GM21717 (cell line): Measurements from ENCODE around the gene MFSD11.
"Not testable (repeated sequence)": the region's sequence is repeated elsewhere in the genome, so short reads cannot be mapped to it uniquely, and the experiment has no call there.

Experiments used
- ATAC-seq: cut with Tn5 transposase; IDR thresholded peaks from one replicate; pipeline ENCODE4 v1.9.1; 2021; ENCODE audit warnings: mild to moderate bottlenecking, moderate library complexity; ENCODE audit not compliant: unreplicated experiment

Gene MFSD11

DNA sequence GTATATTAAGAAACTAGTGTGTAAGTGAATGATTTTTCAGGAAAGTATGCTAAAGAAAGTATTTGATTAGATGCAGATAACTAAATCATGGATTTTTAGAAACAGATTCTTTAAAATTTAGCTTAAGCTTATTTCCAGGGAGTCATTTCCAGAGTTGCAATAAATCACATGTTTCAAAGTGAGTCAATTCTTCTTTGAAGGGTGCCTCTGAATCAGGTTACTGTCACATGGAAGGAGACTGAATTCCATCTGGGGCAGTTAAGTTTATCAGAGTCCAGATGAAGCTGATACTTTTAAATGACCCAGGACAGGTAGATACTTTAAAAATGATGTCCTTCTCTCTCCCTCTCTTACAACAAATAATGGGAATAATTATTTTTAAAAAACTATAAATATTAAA lies 5.0 kb downstream of the MFSD11 start:
- no peak for ATAC-seq

DNA sequence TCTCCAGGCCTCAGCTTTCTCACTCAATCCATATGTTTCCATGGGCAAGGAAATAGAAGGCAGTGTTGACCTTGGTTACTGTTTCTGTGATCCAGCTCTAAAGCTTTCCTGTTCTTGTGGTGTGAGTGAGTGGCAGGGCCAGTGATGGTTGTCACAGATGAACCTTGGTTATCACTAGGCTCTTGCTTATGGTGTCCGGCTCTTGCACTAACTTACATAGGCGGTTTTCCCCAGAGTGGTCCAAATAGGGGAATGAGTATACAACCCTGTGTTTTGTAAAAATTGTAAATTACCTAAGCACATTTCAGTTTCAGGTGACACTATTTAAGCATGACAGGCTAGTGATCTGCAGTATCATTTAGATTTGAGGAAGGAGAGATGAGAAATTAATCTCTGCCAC lies 6.8 kb downstream of the MFSD11 start:
- no peak for ATAC-seq

DNA sequence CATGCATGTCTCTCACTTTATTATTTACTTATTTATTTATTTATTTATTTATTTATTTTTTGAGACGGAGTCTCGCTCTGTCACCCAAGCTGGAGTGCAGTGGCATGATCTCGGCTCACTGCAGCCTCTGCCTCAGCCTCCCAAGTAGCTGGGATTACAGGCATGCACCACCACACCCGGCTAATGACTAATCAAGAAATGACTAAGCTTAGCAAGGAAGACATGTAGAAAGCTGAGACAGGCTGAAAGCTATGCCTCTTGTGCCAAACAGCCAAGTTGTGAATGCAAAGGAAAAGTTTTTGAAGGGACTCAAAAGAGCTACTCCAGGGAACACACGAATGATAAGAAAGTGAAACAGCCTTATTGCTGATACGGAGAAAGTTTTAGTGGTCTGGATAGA lies 7.9 kb downstream of the MFSD11 start:
- ATAC-seq: not testable (repeated sequence)

DNA sequence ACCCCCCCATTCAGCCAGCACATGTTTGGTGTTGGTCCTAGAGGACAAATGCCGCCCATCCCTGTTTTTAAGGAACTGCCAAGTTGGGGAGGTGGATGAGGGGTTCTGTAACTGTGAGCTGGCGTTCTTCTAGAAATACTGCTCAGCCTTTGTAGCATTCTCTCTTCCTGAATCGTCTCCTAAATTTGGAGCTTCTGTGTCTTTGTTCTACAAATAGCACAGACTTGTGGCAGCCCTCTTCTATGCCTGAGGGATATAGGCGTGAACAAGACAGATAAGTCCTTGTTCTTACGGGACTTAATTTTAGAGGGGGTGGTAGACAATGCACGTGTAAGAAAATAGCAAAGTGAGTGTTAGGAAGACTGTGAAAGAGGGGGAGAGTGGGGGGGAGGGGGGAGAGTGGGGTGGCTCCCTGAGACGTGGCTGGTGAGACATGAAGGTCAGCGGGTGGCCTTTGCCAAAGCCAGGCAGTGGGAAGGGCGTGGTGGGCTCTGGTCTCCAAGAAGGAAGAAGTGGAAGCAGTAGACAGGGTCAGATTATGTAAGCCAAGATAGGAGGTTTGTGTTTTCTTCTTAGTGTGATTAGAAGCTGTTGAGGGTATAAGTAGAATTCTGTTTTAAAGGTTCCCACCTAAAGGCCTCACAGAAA lies 9.9 kb downstream of the MFSD11 start:
- no peak for ATAC-seq

DNA sequence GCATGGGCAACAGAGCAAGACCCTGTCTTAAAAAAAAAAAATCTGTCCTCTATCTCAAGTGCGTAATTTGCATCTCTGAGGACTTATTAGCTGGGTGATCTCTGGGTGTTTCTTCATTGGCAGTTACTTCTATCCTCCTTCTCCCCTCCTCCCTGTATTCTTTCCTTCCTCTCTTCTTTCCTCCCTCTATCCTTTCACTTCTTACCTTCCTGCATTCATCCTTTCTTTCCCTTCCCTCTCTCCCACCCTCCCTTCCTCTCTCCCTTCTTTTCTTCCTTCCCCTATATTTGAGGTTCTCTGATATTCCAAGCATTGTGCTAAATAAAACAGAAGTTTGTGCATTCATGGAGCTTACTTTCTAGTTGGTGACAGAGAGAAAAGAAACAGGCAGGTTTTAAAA lies 10.7 kb downstream of the MFSD11 start:
- ATAC-seq: no peak

DNA sequence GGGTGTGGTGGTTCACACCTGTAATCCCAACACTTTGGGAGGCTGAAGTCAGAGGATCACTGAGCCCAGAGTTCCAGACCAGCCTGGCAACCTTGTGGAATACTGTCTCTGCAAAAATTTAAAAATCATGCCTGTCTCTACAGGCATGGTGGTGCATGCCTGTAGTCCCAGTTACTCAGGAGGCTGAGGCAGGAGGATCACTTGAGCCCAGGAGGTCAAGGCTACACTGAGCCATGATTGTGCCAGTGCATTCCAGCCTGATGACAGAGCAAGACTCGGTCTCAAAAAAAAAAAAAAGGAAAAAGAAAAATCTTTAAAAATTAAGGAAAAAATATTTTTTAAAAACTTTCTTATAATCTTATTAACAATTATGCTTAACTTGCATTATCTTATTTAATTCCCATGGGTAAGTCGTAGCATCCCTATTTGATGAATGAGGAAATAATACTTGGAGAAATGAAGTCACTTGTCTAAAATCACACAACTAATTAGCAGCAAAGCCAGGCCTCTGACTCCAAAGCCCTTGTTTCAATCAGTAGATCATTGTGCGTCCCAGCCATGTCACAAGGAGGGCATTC lies 13.6 kb downstream of the MFSD11 start:
- ATAC-seq: no peak

DNA sequence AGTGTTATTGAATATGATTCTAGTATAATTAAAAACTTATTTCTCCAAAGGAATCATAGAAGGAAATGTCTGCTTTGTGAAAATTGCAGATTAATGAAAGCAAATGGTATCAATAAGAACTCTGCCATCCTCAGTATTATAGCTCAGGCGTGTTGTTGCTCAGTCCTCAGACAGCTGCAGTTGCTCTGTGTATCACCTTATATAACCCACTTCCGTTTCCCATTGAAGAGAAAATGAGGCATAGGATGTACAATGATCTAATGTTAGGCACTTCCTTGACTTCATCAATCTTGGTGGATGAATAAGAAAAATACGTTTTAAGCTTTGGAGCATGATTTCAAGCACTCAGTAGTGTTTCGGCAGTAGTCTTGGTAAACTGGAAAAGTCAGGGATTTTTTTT lies 14.1 kb downstream of the MFSD11 start:
- ATAC-seq: no peak

DNA sequence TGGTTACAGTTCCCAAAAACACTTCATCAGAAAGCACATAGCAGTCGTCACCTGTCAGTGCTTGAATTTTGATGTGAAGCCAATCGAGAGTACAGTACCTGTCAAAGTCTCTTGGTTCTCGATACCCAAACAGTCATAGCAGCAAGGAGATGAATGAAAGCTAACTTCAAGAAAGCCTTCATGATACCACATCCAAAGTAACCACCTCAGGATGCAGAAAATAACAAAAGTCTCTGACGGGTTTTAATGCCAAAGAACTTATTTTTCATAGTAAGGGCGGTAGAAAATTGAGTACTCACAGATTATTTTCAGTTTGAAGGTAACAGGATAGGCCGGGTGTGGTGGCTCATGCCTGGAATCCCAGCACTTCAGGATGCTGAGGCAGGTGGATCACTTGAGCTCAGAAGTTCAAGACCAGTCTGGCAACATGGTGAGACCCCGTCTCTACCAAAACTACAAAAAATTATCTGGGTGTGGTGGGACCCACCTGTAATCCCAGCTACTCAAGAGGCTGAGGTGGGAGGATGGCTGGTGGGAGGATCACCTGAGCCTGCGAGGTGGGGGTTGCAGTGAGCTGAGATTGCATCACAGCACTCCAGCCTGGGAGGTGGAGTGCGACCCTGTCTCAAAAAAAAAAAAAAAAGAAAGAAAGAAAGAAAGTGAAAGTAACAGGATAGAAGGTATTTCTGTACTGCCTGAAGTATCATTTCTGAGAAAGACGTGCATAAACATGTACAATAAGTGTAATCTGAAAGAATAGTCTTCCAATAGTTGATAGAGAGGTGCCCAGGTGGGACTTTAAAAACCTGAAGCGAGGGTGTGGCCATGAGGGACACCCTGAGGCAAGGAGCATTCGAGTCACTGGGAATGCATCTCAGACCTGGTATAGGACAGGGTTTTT lies 15.4 kb downstream of the MFSD11 start:
- ATAC-seq: no peak

DNA sequence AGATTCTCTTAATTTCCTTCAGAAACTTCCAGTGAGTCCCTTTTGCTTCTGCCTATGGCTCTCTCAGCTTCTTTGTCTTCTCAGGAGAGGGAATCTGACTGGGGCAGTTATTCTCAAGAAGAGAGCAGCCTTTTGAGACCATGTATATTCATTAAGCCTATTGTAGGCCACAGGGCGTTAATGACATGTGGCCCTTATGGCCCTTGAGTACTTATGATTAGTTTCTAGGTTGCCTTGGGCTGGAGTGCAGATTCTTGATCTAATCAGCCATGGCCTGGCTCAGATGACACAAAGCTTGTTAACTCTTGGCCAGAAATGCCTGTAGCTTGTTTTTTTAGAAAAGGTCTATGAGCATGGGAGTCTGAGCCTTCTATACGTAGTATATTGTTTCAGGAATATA lies 17.4 kb downstream of the MFSD11 start:
- no peak for ATAC-seq

DNA sequence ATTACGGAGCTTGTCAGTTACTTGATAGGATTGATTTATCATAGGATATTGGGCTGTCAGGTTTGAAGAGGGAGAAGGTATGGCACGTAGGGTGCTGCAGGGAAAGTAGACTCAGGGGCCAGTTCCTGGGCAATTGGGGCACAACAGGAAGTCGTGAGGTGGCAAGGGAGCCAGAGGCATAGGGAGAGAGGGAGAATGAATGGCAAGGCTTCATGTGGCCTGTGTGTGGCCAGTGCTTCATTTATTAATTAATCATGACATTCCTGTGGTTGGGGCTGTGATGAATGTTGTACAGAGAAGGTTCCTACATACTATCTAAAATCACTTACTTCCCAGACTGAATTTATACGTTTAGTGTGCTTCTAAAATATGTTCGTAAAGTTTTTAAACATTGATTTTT lies 19.3 kb downstream of the MFSD11 start:
- ATAC-seq: no peak

DNA sequence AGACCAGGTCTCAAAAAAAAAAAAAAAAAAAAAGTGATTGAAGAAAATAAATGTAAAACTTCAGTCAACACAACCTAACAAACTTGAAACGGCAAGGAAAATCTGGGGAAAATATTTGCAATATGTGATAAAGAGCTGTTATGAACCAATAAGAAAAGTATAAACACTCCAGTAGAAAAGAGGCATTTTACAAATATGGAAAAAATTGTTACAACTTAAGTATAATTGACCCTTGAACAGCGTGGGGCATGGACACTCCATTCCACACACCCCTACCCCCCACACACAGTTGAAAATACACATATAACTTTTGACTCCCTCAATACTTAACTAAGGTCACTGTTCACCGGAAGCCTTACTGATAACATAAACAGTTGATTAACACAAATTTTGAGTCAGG lies 20.7 kb downstream of the MFSD11 start:
- ATAC-seq: no peak

DNA sequence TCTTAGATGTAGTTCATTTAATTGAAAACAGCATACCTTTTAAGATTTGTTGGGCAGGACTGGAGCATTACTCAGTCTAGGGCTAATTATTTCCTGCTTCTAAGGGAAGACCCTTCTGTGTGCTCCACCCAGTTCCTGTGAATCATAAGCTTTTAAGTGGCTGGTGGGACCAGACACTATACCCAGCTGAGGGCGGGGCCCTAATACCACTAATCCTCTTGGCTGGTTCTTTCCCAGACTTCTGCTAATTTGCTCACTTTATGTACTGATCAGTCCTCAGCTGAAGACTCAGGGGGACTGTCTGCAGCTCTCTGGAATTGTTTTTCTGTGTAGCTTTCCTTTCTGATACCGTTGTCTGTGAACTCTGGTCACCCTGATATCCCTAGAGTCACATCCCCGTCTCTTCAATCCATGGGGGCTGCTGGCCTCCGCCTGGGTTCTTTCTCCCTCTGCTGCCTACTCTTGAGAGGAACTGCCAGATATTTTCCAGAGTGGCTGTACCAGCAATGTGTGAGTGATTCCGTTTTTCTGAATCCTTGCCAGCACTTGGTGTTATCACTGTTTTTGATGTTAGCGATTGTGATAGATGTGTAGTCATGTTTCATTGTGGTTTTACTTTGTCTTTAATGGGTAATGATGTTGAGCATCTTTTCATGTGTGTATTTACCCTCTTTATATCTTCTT lies 35.1 kb downstream of the MFSD11 start:
- no peak for ATAC-seq

DNA sequence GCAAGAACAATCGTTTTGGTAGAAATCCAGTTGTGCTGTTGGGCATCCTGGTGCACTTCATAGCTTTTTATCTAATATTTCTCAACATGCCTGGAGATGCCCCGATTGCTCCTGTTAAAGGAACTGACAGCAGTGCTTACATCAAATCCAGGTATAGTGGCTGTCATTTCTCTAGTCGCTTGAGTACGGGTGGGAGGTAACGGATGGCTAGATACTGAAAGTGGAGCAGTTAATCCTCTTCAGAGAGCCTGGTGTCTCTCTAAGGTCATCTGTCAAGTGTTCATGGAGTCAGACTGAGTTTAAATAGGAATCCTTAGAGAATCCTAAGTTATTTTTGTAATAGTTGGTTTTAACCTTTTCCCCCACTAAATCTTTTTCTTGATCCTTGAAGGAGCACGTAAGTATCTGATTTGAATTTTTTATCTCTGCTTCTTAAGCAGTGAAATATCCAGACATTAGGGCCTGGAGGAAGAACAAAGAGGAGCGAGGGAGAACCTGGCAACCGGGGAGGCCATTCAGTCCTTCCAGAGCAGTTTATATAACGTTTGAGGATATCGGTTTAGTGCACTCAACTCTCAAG lies 37.2 kb downstream of the MFSD11 start:
- no peak for ATAC-seq

DNA sequence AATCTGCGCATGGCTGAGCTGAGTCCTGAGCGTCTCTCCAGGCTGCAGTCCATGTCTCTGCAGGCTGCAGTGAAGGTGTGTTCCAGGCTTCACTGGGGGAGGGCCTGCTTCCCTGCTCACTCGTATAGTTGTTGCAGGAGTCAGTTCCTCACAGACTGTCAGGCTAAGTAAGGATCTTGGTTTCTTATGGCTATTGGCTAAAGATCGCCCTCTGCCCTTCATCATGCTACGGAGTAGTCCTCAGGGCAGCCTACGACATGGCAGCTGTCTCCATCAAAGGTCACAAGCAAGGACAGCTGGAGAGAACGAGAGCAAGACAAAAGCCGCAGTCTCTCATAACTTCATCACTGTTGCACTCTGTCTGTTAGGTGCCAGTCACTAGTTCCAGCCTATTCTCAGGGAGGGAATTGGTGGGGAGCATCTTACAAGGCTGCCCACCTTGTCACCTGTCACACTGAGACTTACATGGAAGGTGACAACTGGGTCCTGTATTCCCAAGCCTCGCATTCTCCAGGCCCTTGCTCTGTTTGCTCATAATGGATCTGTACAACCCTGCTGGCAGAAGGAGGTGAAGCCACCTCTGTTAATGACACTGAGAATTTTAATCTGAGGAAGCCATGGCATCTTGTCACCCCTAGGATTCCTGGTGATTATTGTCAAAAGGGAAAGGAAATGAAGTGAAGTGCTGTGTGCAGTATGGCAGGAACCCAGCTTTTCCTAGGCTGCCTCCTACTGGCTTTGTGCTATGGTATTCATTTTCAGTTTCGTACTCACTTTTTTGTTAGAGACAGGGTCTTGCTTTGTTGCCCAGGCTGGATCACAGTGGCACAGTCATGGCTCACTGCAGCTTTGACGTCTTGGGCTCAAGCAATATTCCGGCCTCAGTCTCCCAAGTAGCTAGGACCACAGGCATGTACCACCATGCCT lies 43.4 kb downstream of the MFSD11 start:
- ATAC-seq: no peak

DNA sequence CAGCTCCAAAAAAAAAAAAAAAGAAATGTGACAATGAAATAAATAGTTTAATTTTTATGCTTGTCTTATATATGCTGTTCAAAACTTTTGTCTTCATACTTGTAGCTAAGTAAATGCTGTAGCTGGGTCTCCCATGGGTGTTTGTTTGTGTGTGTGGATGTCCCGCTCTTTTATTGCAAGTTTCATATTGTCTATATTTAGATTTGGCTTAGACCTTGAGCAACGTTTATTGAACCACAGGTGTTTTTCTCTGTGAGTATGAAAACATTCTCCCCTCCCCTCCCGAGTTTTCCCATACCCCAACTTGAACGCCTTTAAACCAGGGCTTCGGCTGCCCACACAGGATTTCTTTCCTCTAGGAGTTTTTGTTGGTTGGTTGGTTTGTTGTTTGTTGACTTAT lies 45.2 kb downstream of the MFSD11 start:
- ATAC-seq: no peak

DNA sequence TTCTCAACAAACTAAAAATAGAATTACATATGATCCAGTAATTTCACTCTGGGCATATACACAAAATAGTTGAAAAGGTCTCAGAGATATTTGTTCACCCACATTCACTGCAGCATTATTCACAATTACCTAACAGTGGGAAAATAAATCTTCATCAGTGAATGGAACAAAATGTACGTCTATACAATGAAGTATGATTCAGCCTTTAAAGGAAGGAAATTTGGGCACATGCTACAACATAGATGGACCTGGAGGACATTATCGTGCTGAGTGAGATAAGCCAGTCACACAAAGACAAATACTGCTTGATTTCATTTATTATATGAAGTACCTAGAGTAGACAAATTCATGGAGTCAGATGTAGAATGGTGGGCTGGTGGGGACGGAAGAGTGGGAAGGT lies 47.0 kb downstream of the MFSD11 start:
- no peak for ATAC-seq

DNA sequence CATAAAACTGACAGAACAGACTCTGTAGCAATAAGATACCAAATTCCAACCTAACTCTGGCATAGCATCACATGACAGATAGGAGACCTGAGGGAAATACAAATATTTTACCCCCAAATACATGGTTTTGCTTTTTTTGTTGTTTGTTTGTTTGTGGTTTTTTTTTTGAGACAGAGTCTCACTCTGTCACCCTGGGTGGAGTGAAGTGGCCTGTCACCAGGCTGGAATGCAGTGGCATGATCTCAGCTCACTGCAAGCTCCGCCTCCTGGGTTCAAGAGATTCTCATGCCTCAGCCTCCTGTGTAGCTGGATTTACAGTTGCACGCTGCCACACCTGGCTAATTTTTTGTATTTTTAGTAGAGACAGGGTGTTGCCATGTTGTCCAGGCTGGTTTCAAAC lies 49.9 kb downstream of the MFSD11 start:
- not testable (repeated sequence) for ATAC-seq

DNA sequence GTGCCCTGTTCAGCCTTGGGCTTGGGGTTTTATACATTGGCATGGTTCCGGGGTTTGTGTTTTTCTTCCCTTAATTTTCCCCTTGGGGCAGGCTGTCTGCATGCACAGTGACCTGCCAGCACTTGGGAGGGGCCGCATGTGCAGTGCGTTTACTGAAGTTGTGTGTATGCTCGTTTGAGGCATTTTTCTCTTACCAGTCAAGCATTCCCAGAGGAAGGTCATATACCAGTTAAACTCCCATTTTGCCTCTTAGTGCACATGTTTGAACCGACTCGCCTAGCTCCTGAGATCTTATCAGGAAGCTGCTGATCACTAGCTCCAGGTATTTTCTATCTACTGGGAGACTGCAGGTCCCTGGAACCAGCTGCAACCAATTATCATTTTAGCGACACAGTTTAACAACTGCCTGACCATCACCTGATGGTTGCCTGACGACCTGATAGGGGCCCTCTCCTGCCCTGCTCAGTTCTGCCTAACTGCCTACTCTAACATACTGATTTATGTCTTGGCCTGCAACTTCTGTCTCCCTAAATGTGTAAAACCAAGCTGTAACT lies 51.4 kb downstream of the MFSD11 start:
- ATAC-seq: no peak

DNA sequence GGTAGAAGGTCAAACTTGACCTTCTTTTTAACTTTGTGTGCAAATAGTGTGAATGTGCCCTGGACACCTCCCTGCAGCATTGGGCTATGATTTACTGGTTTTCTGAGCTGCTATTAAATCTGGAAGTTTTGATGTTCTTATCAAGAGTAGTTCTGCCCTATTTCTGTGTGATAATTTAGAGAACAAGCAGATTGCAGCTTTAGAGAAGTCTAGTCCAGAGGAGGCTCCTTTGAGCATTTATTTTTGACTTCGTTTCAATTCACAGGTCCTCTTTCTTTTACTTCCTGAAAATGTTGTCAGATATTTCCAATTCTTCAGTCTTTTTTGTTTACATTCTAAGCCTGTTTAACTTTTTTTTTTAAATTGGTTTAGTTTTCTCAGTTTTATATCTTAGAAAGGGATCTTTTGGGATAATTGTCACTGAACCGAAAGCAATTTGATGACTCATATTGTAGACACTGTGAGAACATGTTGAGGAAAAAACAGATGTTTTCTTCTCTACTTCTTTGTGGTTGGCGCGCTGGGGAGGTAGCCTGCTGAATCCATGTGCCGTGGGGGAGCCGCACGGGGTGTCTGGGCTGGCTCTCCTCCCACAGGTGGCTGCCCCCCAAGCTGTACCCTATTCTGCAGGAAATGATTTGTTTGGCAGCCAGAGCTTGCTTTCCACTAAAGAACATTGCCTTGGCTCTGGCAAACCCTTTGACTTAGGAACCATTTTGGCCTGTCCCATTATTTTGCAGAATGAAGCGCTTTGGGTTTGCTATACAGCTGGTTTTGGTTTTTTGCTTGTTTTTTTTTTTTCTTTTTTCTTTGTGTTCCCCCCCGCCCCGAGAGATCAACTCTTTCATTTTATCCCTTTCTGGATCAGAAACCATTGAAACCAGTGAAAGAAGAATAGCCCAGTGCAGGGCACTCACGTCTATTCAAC lies 53.4 kb downstream of the MFSD11 start:
- ATAC-seq: no peak
